Kidney capillary endothelial cell (primary cell): ENCODE data around the gene MACO1.

Experiments used
- DNase-seq: peaks from one replicate; pipeline ENCODE4 v3.0.0-alpha.2; 2018; ENCODE audit warnings: low spot score

MACO1 gene

DNA sequence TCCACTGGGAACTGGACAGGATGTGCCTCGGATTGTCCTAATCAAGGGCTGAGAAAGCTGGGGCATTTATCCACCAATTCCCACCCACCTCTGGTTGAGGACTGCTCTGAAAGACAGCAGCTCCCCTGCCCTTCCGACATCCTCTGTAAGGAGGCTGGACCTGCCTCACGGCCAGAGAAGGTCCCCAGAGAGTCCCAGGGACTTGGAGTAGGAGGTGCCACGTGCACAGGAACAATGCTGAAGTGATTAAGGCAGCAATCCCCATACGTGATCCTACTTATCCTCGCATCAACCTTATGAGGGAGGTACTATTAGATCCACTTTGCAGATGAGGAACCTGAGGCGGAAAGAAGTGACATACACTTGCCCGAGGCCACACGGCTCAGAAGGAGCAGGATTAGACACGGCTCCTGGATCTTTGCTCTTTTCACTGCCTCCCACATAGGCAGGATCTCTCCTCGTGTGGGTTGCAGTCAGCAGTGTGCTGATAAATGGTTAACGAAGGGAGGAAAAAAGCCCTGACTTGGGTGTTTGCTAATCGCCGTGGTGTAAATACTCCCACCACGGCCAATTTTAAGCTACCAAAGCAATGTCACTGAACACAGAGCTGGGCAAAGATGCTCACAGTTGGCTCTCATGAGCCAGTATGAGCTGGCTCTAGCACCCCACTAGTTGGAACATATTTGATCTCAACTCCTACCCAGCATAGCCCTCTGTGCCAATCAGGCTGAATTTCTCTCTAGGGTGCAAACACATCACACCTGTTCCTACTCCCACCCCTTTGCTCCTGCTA, 94.1 kb downstream of the MACO1 start:
- no peak for DNase-seq

DNA sequence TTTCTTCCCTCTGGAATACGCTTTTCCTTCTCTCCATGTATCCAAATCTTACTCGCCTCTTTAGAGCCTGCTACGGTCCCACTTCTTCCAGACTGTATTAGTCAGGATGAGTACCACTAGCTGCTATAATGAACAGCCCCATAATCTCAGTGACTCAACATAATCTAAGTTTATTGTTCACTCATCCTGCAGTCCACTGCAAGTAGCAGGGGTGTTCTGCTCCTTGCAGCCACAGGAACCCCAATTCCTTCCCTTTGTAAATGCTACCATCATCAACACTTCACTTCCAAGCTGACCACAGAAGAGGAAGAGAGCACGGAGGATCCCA, 94.6 kb downstream of the MACO1 start:
- DNase-seq: no peak

DNA sequence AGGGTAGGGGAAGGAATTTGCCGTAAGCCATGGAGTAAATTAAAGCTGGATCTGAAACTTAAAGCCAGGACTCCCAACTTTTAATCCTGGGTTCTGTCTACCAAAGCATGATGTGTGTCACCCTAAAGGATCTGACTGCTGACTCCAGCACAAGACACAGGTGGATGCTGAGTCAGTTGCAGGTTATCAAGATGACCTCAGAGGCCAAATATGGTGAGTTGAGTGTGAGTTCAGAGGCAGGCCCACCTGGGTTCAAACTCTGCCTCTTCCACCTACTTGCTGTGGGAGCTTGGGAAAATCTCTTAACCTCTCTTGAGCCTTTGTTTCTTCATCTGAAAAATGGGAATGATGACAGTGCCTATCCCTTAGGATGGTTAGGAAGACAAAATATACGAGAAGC, 96.1 kb downstream of the MACO1 start:
- no peak for DNase-seq

DNA sequence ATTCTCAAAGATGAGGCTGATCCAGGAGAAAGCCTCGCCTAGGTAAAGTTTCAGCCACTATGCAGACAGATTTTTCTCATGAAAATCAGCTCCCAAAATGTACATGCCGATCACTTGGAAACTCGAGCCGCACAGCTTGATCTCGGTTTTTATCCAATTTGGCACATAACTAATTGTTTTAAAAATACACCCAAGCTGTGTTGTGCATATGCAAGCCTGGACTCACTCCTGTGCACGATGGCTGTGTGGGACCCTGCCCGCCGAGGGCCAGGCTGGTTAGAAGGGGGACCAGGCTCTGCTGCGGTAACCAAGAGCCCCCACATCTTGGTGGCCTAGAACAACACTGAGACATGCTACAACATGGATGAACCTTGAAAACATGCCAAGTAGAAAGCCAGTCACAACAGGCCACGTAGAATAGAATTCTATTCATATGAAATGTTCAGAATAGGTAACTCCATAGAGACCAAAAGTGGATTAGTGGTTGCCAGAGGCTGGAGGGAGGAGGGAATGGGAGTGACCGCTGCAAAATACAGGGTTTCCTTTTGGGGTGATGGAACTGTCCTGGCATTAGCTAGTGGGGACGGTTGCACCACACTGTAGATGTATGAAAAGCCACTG, 96.6 kb downstream of the MACO1 start:
- no peak for DNase-seq

DNA sequence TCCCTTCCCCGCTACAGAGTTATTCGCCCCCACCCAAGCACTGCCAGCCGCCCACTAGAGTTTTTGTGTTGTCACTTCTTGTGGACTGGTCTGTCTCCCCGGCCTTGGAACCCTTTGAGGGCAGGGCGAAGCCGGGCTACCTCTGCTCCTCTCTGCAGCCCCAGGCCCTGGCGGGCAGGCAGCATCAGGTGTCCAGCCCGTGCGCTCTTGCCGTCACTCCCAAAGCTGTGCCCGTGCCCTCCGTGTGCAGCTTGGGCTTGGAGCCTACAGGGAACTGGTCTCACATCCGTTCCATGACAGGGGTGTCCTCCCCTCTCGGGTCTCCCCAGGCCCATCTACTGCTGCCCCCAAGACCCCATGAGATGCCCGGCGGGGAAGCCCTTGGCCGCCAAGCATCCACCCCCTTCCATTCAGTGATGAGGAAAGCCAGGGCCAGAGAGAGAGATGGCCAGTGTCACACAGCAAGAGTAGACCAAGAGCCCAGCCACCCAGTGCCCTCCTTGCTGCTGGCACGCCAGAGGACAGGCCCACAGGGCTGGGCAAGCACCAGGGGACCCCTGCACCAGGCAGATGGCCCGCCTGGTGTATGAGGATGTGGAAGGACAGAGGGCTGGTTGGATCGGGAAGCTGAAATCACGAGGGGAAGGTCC, 97.4 kb downstream of the MACO1 start:
- DNase-seq: no peak

DNA sequence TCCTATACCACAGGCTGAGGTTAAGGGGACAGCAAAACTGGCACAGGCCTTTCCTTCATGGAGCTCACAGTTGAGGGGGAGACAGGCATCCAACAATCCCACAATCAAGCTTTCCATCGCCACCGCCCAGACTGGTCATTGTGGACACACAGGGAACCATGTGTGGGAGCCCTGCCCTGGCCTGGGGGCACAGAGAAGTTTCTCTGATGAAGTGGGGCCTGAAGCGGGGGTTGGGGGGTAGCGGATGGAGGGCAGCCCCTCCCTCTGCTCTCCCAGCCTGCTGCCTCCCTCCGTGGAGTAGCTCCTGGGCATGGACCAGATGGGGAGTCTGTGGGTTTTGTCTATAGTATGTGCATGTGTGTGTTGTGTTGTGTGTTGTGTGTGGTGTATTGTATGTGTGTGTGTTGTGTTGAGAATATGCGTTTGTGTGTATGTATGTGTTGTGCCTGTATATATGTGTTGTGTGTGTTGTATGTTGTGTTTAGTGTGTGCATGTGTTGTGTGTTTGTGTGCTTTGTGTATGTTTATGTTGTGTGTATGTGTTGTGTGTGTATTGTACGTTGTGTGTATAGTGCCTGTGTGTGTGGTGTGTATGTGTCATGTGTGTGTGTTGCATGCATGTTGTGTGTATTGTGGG, 98.3 kb downstream of the MACO1 start:
- DNase-seq: no peak

DNA sequence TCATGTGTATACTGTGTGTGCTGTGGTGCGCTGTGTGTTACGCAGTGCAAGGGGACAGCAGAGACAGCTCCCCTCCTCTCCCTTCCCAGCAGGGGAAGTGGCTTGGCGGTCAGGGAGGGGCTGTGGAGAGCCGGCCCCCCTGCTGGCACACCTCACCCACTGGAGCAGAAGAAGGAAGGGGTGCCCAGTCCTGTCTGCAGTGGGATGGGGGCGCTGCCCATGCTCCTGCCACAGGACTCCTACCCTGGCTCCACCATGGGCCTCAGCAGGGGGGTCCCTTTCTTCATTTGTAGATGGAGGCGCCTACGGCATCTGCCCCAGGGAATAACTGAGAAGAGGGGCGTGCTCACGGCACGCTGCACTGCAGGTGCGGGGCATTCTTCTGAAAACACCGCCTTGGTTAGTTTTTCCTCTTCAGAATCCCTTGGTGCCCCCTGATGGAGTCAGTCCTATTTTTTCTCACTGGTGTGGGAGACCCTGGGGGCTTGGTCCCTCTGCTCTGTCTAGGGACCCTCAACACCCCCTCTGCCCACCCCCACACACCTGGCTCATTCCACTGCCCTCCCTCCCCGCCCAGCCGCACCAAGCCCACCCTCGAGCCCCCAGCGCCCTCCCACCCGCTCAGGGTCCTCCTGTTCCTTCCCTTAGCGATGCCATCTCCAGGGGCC, 99.0 kb downstream of the MACO1 start:
- no peak for DNase-seq

DNA sequence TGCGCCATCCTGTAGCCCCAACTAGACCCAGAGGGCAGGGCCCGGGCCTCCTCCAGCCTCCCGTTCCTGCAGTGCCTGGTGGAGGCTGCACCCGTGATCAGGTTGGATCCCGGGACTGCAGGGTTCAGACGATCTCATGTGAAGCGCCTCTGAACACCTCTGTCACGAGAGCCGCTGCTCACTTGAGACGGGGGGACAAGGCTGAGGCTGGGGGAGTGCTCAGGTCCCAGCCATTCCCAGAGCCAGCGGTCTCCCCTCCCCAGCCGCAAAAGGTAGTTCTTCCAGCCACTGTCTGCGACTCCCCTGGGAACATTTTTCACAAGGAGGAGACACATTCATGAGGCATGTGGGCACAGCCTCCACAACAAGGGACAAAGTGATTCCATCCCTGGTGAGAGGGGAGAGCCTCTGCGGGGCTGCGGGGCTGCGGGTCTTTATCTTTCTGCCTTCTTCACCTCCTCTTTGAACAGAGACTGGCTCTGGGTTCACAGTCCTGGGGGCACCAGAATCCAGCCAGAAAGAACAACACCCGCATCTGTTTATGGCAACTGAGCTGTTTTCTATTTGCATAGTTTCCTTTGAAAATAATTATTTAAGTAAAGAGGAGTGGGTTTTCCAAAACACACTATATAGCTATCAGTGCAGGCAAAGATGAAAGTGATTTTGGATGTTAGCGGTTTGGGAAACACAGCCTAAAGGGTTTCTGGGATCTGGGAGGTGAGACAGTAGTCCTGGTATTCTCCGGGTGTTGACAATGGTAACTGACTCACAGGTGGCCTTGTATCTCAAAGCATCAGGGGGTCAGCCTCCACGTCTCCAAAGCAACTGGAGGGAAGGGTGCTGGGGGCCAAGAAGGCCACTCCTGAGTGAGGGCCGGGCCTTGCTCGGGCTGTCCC, 99.7 kb downstream of the MACO1 start:
- DNase-seq: no peak

DNA sequence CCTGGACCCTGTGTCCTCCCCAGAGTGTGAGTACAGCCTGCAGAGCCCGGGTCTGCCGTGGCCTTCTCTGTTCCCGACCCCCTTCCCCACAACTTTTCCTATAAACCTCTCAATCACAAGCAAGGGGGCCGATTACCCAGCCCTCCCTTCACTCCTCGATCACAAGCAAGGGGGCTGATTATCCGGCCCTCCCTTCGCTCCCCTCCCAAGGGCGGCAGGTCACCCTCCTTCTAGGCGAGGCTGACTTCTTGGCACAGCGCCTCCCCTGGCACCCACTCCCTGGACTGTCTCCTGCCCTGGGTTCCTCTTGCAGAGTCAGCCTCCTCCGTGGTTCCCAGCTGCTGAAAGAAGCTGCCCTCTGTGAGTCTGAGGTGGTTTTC, 100.4 kb downstream of the MACO1 start:
- DNase-seq: no peak

DNA sequence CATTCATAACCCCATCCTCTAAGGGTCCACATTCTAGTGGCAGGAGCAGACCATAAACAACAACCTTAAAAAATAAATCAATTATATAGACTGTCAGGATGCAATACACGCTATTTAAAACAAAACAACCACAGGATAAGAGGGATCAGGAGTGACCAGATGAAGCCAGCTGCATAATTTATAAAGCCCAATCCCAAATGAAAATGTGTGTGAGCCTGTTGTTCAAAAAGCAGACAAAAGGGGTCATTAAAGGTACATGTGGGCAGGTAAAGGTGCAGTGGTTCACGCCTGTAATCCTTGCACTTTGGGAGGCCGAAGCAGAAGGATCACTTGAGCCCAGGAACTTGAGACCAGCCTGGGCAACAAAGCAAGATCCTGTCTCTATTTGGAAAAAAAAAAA, 102.3 kb downstream of the MACO1 start:
- no peak for DNase-seq

DNA sequence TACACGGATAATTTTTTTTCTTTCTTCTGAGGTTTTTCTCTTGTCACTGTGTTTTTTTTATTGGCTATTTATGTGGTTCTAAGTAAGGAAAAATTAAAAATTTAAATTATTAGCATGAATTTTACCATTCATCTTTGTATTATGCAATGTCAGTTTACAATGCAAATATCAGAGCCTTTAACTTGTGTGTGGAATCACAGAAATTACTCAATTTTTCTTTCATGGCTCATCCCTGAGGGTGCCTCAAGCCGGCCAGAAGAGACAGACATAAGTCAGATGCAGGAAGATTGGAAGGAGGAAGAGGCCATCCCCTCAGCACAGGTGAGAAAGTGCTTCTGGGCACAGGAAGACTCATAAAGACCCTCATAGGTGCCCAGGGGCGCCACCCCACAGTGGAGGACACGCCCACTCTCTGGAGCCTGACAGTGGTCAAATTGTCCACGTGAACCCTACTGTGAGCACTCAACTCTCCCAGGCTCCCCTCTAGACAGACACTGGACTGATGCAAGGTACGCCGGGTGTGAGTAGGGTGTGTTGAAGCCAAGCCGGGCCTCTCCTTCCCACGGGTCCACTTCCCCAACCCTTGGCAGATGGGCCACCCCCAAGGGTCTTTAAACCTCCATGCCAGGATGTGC, 103.2 kb downstream of the MACO1 start:
- DNase-seq: no peak

DNA sequence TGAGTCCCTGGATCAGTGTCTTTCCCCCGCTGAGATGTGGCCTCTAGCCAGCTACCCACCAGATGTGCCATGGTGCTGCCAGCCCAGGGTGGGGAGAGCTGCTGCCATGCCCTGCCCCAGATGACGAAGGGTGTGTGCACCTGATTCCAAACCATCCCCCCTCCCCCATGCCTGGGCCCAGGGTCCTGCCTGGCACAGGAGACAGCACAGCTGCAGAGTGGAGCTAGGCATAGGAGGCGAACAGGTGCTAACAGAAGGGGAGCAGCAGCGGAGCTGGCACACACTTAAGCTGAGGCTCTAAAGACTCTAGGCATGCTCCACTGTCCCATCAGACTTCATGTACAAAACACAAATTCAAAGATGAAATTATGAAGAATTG, 103.7 kb downstream of the MACO1 start:
- DNase-seq: no peak

DNA sequence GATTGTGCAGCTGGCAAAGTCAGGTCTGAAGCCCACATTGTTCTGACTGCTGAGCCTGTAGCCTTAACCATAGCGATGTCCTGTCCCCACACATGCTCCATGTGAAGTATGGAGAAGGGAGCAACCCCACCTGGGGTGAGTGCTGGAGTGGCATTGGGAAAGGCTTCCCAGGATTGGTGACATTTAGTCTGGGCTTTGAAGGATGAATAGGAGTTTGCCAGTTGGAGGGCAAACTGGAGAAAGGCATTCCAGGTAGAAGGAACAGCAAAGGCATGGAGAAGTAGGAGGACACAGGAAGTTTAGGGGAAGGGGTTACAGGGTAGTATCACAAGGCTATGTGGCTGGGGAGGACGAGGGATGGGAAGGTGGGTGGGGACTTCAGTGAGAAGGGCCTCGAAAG, 105.4 kb downstream of the MACO1 start:
- DNase-seq: no peak

DNA sequence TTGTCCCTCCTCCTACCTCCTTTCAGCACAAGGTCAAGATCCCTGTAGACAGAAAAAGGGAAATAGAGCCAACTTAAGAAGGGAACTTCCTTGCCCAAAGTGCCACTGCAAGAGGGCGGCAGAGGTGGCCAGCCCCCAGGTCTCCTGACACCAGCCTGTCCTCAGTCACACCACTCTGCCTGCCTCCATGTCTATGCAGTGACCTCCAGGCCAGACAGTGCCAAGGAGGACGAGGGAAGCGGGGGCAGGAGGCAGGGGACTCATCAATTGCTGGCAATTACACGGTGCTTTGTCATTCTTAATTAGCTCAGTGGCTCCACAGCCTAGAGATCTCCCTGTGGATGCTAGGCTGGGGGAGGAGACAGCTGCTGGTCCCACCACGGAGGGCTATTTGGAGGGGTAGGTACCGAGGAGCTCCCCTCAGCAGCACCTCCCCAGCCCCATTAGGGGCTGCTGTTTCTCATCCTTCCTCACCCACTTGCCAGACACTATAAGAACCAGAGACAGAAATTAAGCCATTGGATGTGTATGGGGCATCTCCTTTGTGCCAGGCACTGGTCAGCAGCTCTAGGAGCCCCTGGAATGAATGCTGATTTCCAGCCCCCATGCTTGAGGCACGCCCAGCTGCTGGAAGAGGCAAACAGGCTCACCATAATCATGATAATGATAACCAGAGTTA, 106.6 kb downstream of the MACO1 start:
- no peak for DNase-seq

DNA sequence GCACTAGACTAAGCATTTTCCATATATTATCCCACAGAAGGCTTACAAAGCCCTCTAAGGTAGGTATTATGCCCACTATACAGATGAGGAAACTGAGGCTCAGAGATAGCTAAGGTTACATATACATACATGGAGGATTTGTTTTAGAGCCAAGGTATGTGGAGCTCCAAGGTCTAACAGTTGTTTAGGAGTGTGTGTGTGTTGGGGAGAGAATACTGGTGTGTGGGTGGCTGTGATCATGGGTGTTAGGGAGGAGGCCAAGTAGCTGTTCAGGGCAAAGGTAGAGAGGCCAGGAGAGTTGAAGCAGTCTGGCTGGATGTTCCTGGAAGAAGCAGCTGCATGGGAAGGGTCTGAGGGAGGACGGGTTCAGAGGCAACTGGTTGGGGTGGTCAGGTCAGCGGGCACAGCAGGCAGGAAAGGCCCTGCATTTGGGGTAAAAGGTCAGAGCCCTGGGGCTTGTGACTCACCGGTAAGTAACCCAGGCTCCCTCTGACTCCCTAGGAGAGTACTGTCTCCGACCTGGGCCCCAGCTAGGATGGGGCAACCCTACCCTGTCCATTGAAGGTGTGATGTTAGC, 107.6 kb downstream of the MACO1 start:
- no peak for DNase-seq

DNA sequence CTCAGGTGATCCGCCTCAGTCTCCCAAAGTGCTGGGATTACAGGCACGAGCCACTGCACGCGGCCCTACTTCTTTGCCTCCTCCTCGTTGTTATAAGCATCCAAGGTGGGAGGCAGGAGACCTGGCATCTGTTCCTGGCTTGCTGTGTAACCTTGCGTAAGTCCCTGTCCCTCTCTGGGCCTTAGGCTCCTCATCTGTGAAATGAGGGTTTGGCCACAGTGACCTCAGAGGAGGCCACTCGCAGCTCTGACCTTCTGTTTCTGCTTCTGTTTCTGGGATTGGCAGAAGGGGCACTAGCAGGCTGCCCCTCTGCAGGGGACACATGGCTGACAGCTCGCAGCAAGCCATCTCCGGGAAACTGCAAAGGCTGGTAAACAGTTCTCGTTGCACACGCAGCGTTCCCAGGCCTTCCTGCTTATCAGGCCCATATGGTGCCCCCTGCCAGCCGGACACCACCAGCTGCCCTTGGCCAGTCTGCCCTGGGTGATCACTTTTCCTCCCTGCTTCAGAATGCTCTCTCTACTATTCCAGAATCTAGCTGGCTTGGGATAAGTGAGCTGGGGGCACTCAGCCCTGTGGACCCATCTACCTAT, 110.1 kb downstream of the MACO1 start:
- no peak for DNase-seq

DNA sequence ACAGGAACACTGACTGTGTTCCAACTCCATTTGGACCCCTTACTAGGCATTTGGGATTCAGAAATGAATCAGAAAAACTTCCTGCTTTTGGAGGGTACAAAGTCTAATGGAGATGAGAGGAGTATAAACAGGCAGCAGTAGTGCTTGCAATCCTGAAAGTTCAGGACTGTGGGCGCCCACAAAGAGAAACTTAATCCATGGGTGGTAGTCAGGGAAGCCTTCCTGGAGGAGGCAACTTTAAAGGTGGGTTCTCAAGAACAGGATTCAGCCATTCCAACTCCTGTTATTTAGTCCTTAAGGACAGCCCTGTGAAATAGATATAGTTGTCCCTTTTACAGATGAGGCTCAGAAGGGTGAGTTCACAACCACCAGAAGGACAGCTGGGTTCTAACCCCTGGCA, 110.7 kb downstream of the MACO1 start:
- no peak for DNase-seq

DNA sequence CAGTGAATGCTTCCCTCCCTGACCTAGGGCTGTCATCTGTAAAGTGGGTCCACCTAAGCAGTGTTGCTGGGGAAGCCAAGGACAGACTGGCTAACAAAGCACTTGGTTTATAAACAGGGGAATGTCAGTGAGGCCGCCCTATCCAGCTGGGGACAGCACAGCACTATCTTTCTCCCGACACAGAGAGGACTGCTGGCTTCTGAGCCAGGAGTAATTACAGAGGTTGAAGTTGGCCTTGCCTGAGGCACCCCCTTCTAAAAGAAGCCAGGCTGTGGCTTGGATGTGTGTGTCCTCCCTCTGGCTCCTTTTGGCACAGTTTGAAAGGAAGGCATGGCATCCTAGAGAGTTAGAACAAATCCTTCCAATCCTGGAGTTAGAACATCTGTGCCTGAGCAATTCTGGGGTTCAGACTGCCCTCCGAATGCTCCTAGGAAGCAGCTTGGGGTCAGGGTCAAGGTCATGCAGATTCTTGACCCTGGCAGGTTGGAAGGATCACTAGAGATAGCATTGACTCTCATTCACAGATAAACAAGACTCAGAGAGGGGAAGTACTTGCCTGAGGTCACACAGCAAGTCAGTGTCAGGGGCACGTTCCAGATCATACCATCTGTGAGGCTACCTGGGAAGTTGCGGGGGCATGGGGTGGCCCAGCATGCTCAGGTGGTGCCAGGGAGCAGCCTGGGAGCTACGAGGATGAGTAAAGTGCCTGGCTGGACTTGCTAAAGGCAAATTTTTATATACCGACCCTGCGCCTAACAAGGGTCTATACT, 111.4 kb downstream of the MACO1 start:
- DNase-seq: no peak

DNA sequence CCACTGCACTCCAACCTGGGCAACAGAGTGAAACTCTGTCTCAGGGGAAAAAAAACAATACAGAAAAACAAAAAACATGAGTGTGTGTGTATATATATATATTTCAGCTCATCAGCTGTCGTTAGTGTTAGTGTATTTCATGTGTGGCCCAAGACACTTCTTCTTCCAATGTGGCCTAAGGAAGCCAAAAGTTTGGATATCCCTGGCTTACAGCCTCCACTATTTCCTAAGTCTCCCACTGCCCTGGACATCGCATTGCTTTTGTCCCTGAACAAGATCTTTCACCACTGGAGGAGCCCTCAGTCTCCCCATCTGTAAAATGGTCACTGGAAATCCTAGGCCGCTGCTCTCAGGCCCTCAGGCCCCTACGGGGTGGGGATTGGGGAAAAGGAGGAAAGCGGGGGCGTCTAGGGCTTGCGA, 112.3 kb downstream of the MACO1 start:
- no peak for DNase-seq
